SU-DHL-6 (cell line): Measurements from ENCODE around the gene AMER3.
"Not testable (repeated sequence)": the region's sequence is repeated elsewhere in the genome, so short reads cannot be mapped to it uniquely, and the experiment has no call there.

Experiments used
- H2AFZ ChIP-seq: fragments of 200-600 bp; sonication (generic); 2 replicates; pipeline ENCODE4 v1.6.1; 2014; ENCODE audit warnings: low read depth, mild to moderate bottlenecking, moderate library complexity, mixed read lengths, antibody characterized with exemption, low read length; ENCODE audit not compliant: severe bottlenecking
- H3F3A ChIP-seq: fragments of 200-600 bp; shearing (Covaris generic); 2 replicates; pipeline ENCODE4 v1.6.0; 2016; ENCODE audit warnings: antibody characterized with exemption, mild to moderate bottlenecking; ENCODE audit not compliant: insufficient read depth
- H3K27ac ChIP-seq: fragments of 200-600 bp; sonication (generic); 2 replicates; pipeline ENCODE4 v1.5.1; 2016; ENCODE audit warnings: low read depth, mild to moderate bottlenecking, low read length, moderate library complexity, mixed read lengths
- H3K27me3 ChIP-seq: fragments of 200-600 bp; sonication (generic), shearing (Covaris generic); 2 replicates; pipeline ENCODE4 v1.6.0; 2014; ENCODE audit warnings: mild to moderate bottlenecking, low read length
- H3K36me3 ChIP-seq: fragments of 200-600 bp; sonication (generic); 2 replicates; pipeline ENCODE4 v1.6.1; 2014; ENCODE audit warnings: mild to moderate bottlenecking, low read length, mixed read lengths
- H3K4me2 ChIP-seq: fragments of 300-600, 200-600 bp; shearing (Covaris generic), sonication (generic); 2 replicates; pipeline ENCODE4 v1.6.0; 2014; ENCODE audit warnings: low read length, low read depth, mild to moderate bottlenecking; ENCODE audit not compliant: poor library complexity, severe bottlenecking
- H3K4me3 ChIP-seq: fragments of 200-600 bp; sonication (generic); 2 replicates; pipeline ENCODE4 v1.5.1; 2014; ENCODE audit warnings: antibody characterized with exemption, low read length, mild to moderate bottlenecking, mixed read lengths; ENCODE audit not compliant: insufficient read depth, poor library complexity, severe bottlenecking
- H3K79me2 ChIP-seq: fragments of 200-600 bp; sonication (generic); 2 replicates; pipeline ENCODE4 v1.6.1; 2014; ENCODE audit warnings: mild to moderate bottlenecking, low read length, moderate library complexity; ENCODE audit not compliant: insufficient read depth
- H3K9ac ChIP-seq: fragments of 200-600 bp; sonication (generic); 2 replicates; pipeline ENCODE4 v1.7.0; 2014; ENCODE audit warnings: mild to moderate bottlenecking, low read length
- H3K9me2 ChIP-seq: fragments of 200-600 bp; sonication (generic); replicated peaks from 2 replicates; pipeline ENCODE4 v1.6.1; 2014; ENCODE audit warnings: low read length; ENCODE audit not compliant: insufficient read depth
- H3K9me3 ChIP-seq: fragments of 200-600 bp; sonication (generic); 2 replicates; pipeline ENCODE4 v1.6.1; 2014; ENCODE audit warnings: low read length, mixed read lengths; ENCODE audit not compliant: insufficient read depth
- H4K20me1 ChIP-seq: fragments of 200-600 bp; sonication (generic); 2 replicates; pipeline ENCODE4 v1.6.1; 2014; ENCODE audit warnings: low read depth, mild to moderate bottlenecking, antibody characterized with exemption, low read length, moderate library complexity, mixed read lengths
- EZH2phosphoT487 ChIP-seq: fragments of 200-600 bp; sonication (generic), shearing (Covaris generic); conservative IDR thresholded peaks from 2 replicates; pipeline ENCODE4 v1.6.1; 2018; ENCODE audit warnings: mild to moderate bottlenecking, antibody characterized with exemption, low read length, moderate library complexity, mixed read lengths
- TF ChIP-seq, protein P1 (sequence below): fragments of 200-600 bp; sonication (generic); IDR thresholded peaks from one replicate; pipeline ENCODE4 v1.5.1; 2017; ENCODE audit warnings: antibody characterized with exemption, mild to moderate bottlenecking, low read length, moderate library complexity; ENCODE audit not compliant: insufficient read depth, poor library complexity, severe bottlenecking

AMER3 gene

DNA sequence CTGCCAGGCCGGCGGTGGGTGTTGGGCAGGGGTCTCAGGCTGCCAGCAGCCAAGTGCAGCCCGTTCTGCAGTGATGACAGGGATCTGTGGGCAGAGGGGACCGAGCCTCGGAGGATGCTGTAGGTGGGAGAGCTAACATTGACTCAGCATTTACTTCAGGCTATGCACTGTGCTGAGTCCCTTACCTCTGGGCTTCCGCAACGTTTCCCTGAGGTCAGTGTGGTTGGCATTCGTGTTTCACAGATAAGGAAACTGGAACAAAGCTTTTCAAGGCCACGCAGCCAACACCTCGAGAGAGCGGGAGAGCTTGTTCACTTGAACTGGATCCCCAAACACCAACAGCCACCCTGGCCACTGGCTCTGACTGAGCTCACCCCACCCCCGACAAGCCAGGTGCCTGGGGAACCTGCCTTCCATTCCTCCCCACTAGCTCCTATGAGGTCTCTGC is 27.3 kb upstream of the AMER3 start:
- H3F3A ChIP-seq, result no peaks in the 10 kb centered on the region
- no peaks in the 10 kb centered on the region for H4K20me1 ChIP-seq
- H3K9me2 ChIP-seq, result no peaks in the 10 kb centered on the region
- H3K9me3 ChIP-seq, result no peaks in the 10 kb centered on the region
- H3K9ac ChIP-seq, result no peak overlapping the region
- no peak overlapping the region for H3K4me3 ChIP-seq
- no peak overlapping the region for H3K4me2 ChIP-seq
- no peak overlapping the region for H3K27ac ChIP-seq
- no peak for TF ChIP-seq EZH2phosphoT487
- TF ChIP-seq, protein P1, sequence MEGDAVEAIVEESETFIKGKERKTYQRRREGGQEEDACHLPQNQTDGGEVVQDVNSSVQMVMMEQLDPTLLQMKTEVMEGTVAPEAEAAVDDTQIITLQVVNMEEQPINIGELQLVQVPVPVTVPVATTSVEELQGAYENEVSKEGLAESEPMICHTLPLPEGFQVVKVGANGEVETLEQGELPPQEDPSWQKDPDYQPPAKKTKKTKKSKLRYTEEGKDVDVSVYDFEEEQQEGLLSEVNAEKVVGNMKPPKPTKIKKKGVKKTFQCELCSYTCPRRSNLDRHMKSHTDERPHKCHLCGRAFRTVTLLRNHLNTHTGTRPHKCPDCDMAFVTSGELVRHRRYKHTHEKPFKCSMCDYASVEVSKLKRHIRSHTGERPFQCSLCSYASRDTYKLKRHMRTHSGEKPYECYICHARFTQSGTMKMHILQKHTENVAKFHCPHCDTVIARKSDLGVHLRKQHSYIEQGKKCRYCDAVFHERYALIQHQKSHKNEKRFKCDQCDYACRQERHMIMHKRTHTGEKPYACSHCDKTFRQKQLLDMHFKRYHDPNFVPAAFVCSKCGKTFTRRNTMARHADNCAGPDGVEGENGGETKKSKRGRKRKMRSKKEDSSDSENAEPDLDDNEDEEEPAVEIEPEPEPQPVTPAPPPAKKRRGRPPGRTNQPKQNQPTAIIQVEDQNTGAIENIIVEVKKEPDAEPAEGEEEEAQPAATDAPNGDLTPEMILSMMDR, result no peak
- H3K36me3 ChIP-seq, result no peaks in the 10 kb centered on the region
- no peaks in the 10 kb centered on the region for H3K79me2 ChIP-seq
- H3K27me3 ChIP-seq, result no peaks in the 10 kb centered on the region
- H2AFZ ChIP-seq, result no peak overlapping the region

DNA sequence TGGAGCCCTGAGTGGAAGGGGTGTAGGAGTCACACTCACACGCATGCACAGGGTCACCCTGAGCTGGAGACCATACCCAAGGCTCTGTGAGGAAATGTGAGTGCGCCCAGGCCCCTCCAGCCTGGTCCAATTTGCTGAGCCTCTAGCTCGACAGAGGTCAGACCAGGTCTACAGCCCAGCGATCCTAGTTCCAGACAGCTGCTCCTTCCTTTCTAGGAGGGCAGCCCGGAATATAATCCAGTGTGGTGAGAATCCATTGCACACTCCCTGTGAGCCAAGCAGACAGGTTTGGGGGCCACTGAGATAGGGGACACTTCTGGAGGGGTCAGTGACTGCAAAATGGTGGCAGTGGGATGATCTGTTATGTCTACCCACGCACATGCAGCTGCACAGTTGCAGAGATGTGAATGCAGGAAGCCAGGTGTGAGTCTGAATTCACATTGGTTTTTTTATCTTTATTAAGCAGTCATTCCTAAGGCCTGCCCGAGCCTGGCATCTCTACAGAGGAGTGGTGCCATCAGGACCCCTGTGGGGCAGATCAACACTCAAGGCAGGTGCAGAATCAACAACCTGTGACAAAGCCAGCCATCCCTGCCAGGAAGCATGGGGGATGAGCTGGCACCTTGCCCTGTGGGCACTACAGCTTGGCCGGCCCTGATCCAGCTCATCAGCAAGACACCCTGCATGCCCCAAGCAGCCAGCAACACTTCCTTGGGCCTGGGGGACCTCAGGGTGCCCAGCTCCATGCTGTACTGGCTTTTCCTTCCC is 26.6 kb upstream of the AMER3 start, which contains the start of gene GPR148:
TSS of gene GPR148 (plus strand) at position 522 of the 768 bp plus-strand sequence. CDS start at position 604, 82 bp downstream.
- Histone ChIP-seq H3K36me3 (no peaks in the 10 kb centered on the region), H3K79me2 (no peaks in the 10 kb centered on the region), H4K20me1 (no peaks in the 10 kb centered on the region), H3K27ac (no peak within 1 kb of the TSS), H3K9me2 (no peaks in the 10 kb centered on the region), H3K4me3 (no peak within 1 kb of the TSS), H3K9ac (no peak within 1 kb of the TSS), H2AFZ (no peak within 1 kb of the TSS), H3K9me3 (no peaks in the 10 kb centered on the region), H3K4me2 (no peak within 1 kb of the TSS), H3K27me3 (no peaks in the 10 kb centered on the region), H3F3A (no peaks in the 10 kb centered on the region)
- no peak for TF ChIP-seq EZH2phosphoT487
- TF ChIP-seq, protein P1, result no peak

DNA sequence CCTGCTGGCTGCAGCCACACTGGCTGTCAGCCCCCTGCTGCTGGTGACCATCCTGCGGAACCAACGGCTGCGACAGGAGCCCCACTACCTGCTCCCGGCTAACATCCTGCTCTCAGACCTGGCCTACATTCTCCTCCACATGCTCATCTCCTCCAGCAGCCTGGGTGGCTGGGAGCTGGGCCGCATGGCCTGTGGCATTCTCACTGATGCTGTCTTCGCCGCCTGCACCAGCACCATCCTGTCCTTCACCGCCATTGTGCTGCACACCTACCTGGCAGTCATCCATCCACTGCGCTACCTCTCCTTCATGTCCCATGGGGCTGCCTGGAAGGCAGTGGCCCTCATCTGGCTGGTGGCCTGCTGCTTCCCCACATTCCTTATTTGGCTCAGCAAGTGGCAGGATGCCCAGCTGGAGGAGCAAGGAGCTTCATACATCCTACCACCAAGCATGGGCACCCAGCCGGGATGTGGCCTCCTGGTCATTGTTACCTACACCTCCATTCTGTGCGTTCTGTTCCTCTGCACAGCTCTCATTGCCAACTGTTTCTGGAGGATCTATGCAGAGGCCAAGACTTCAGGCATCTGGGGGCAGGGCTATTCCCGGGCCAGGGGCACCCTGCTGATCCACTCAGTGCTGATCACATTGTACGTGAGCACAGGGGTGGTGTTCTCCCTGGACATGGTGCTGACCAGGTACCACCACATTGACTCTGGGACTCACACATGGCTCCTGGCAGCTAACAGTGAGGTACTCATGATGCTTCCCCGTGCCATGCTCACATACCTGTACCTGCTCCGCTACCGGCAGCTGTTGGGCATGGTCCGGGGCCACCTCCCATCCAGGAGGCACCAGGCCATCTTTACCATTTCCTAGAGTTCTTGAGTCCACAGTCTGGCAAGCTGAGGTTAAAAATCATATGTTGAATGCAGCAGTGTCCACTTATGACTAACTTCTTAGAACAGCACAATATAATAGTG is 25.7 kb upstream of the AMER3 start:
- H3K9ac ChIP-seq, result no peak overlapping the region
- no peak overlapping the region for H3K4me2 ChIP-seq
- H3K9me2 ChIP-seq, result no peaks in the 10 kb centered on the region
- H3K79me2 ChIP-seq, result no peaks in the 10 kb centered on the region
- no peak overlapping the region for H3K27ac ChIP-seq
- no peaks in the 10 kb centered on the region for H4K20me1 ChIP-seq
- no peaks in the 10 kb centered on the region for H3F3A ChIP-seq
- H3K36me3 ChIP-seq, result no peaks in the 10 kb centered on the region
- H3K4me3 ChIP-seq, result no peak overlapping the region
- H2AFZ ChIP-seq, result no peak overlapping the region
- no peak for TF ChIP-seq EZH2phosphoT487
- TF ChIP-seq, protein P1, result no peak
- no peaks in the 10 kb centered on the region for H3K9me3 ChIP-seq
- no peaks in the 10 kb centered on the region for H3K27me3 ChIP-seq

DNA sequence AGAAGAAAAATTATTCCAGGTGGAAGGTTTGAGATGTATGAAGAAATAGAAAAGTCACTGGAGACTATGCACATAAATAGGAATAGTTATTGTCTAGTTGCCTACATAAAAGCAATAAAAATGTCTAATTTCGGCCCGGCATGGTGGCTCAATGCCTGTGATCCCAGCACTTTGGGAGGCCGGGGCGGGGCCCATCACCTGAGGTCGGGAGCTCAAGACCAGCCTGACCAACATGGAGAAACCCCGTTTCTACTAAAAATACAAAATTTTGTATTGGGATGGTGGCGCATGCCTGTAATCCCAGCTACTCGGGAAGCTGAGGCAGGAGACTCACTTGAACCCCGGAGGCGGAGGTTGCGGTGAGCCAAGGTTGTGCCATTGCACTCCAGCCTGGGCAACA is 23.1 kb upstream of the AMER3 start:
- not testable (repeated sequence) for H4K20me1 ChIP-seq, H3F3A ChIP-seq, H3K9me3 ChIP-seq, H3K4me3 ChIP-seq, H2AFZ ChIP-seq, H3K9ac ChIP-seq, H3K36me3 ChIP-seq, H3K79me2 ChIP-seq, H3K4me2 ChIP-seq, H3K9me2 ChIP-seq, H3K27ac ChIP-seq, H3K27me3 ChIP-seq
